HCEC 1CT (cell line): ENCODE results near the gene RHOBTB3.

Experiments
- DNase-seq: peaks from one replicate; pipeline ENCODE4 v3.0.0-alpha.2; 2017

Gene RHOBTB3

GRCh38 chr5:95733107-95733665, 2.0 kb downstream of the RHOBTB3 start:
- DNase-seq = no peak

GRCh38 chr5:95734187-95734586, 3.1 kb downstream of the RHOBTB3 start:
- no peak for DNase-seq

- no peak for DNase-seq
These were observed 3.8 kb downstream of the RHOBTB3 start for GRCh38 chr5:95734906-95735305.

- DNase-seq = no peak
These were observed 4.3 kb downstream of the RHOBTB3 start for GRCh38 chr5:95735406-95735805.

DNA sequence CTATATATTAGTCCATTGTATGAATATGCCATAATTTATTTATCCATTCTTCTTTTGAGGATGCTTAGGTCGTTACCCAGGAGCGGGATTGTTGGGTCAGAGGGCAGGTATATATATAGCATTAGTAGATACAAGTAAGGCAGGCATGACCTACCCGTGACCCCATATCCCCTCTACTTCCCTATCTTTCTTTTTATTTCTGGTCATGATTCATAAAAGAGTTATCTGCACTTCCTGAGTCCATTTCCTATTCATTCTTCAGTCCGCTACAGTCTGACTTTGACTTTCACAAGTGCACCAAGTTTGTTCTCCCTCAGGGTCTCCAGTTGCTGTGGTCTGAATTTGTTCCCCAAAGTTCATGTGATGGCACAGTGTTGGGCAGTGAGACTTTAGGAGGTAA, 6.9 kb downstream of the RHOBTB3 start:
- DNase-seq = no peak

DNA sequence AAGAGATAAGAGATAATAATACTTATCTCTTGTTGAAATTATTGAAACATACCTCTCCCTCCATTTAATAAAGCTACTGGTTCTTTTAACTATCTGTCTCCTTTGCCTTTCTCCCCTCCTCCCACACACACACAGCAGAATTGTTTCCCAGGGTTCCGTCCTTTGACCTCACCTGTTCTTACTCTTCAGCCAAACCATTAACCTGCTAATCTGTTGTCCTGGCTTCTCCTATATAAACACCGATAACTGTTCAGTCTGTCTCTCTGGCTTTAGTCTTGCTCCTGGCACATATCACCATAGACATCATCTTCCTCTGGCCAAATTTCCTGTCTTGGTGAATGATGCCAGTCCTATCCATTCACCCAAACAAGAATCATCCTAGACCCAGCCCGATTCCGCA, 7.7 kb downstream of the RHOBTB3 start:
- no peak for DNase-seq

- DNase-seq = no peak
These were observed 8.7 kb downstream of the RHOBTB3 start for GRCh38 chr5:95739857-95740256.

DNA sequence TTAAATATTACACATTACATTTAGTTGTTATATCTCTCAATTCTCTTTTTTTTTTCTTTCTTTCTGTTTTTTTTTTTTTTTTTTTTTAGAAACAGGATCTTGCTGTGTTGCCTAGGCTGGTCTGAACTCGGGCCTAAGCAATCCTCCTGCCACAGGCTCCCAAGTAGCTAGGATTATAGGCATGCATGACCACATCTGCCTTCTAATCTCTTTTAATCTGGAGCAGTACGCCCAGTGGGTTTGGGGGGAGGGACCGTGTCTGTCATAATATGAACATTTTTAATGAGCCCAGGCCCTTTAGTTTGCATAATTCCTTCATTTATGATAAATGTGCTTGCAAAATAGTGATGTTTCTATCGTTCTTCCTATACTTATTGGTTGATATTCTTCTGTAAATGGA, 10.3 kb downstream of the RHOBTB3 start:
- DNase-seq = no peak

DNA sequence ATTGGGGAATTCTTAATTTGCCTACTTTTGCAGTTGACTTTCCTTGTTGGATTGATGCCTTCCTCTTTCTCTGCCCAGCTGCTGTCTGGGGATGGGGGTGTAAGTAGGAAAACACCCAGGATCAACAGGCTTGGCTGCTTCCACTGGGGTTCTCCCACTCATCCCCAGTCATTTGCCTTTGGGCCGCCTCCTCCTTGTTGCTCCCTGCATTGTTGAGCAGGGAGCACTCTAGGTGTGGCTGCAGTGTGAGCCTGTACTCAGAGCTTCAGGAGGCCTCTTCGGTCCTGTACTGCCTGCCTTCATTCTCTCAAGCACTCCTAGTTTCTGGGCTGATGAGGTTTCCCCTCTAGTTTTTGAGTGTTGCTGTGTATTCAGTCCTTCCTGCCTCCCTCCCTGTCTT, 12.1 kb downstream of the RHOBTB3 start:
- no peak for DNase-seq

GRCh38 chr5:95743877-95744276, 12.7 kb downstream of the RHOBTB3 start:
- DNase-seq = no peak

DNA sequence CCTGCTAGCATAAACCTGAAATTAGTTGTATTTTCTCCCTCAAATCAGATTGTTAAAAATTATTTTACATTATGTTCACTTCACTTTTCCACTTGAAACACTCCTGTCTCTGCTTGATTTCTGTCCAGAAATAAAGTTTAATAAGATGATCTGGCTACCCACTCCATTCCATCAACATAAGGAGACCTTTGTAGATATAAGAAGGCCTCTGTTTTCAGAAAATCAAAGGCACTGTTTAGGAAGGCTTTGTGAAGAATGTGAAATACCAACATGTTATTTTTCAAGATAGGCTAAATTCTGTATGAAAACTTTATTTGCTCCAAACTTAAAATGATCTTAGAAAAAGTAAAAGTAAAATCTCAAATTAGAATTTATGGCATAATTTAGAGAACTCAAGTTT, 15.1 kb downstream of the RHOBTB3 start:
- no peak for DNase-seq

DNA sequence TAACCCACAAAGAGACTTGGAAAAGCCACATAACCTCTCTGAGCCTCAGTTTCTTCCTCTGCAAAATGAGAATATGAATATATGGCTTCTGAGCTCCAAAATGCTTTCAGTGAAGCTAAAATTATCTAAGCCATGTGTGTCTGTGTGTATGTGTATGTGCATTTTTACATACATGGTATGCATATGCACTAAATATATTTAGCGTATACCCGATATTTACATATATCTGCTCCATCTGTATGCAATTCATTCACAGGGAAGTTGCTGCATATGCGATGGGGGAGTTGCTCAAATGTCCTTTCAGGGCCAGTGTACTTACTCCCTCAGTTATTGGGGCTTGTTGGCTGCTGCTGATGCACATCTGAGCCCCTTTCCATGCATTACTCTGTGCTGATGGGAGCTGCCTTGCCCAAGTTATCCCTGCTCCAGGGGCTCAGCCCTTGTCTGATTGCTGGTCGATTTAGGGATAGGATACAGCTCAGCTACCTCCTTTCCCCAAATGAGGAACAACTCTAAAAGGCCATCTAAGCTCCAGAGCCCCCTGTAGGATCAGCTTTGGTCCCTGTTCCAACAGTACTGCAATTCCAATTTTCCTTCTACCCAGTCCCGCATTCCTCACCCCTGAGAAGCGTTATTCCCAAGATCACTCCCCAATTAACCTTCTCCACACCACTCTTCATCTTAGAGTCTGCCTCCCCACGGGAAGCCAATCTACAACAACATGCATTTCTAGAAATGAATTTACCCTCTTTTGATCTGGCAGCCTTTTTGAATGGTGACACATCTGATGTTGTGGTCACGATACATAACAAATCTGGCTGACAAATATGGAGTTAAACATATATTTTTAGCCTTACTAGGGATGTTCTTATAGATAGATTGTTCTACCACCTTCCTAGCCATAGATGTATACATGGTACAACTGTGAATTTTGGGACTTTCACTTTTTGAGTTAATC, 15.9 kb downstream of the RHOBTB3 start:
- no peak for DNase-seq

DNA sequence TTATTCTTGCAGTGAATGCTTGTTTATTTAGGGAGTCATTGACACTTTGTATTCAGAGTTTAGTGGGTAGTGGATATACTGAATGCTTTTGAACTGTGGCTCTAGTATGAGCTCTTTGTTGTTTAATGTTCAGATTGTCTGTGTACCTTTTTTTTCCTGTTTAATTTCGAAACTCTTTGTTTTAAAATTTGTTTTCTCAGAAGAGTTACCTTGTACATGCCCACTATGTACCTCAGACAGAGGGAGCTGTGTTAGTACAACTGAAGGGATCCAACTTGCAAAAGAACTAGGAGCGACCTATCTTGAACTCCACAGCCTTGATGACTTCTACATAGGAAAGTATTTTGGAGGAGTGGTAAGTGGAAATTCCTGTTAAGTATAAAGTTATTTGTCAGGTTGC, 17.0 kb downstream of the RHOBTB3 start:
- DNase-seq = no peak

DNA sequence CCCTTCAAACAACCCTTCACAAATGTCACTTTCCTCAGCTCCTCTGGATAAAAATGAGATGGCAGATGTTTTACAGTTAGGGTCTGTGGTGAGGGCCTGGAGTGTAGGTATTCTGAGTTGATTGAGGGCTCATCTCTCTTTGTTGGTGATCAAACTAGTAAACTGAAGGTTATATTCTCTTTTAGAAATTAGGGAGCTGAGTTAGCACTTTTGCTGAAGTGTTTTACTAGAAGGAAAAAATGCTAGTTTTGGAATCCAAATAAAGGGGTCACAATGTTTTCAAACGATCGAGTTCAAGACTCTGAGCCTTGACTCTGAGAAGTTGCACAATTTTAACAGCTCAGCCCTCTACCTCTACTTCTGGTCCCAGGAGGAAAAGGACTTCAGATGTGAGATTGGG, 23.4 kb downstream of the RHOBTB3 start:
- no peak for DNase-seq

GRCh38 chr5:95759005-95759404, 27.9 kb downstream of the RHOBTB3 start:
- no peak for DNase-seq

DNA sequence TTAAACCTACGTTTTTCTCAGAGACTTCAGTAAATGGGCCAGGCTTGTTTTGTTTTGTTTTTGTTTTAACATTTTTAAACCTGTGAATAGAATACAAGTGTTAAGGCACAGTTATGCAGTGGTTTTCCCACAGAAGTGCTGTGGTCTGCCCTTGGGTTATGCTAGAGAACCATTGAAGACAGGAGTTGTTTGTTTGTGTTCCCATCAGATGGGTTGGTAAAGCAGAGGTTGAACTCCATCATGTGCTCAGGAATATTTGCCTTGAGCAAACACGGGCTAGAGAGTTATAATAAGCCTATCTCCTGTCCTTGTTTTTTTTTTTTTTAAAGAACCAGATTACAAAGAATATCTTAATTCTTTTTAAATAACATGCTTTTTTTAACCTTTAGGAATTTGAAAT, 28.5 kb downstream of the RHOBTB3 start:
- DNase-seq = peak; percentile 48

DNA sequence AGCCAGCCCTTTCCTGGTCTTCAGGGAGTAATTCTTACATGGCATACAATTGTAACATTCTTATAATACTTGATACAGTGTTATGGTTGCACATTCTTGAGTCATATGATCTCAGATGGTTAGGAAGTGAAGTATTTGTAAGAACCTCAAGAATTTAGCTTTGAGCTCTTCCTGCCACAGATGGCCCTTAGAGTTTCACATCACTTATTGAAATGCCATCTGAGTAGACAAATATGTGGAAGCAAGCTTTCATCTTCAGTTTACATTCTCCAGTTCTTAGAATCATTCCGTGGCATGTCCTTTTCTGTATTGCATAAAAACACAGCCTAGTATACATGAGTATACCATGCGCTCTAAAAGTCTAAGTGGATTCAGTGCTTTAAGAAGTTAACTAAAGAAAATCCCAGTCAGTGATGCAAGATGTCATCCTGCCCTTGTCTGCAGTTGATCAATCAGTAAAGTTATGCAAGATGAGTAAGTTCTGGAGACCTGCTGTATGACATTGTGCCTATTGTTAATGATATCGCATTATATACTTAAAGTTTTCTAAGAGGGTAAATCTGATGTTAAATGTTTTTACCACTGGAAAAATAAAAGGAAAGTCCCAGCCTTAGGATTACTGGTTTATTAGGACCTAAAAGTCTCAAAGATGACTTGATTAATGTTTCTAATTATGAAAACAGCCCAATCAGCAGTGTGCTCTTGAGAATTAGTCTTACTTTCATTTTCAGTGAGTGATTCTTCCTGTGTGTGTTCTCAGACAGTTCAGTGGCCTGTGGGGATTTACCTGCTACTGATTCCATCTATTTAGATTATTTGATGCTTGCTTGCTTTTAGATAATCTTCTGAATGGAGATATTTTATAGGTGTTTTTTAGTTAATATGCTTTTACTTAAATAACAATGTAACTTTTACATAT, 29.4 kb downstream of the RHOBTB3 start:
- DNase-seq = peak; percentile 100

DNA sequence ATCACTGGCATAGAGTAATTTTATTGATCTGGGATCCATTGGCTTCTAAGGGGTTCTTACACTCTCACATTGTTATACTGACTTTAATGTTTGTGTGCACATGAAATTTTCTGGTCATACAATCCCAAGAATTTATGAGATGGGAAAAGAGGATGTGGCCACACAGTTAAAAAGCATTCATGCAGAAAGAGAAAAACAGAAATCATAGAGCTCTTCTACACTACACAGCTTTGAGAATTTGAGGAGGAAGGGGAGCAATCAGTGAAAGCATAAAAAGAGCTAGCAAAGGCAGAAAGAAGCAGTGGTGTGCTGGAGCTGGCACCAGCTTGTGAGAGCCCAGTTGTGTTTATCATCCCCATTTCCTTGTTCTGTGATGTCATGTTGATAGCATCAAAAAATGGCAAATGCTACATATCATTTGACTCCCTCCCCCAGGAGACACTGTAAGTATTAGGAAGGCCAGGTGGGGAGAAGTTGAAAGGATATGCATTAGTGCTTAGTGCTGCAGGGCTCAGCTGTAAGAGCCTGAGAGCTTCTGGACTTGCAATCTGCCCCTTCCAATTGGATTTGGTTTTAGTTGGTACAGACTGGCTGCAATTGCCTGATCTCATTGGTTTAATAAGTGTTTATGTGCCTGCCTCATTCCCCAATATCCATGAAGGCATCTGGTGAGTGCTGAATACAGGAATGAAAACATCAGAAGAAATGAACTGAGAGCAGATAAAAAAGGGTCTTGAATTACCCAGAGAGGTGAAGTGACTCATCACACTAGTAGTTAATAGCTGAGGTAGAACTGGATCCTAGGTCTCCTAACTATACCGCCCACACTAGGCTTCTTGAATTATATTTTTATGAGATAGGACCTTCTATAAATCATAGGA, 30.9 kb downstream of the RHOBTB3 start:
- peak; percentile 45 for DNase-seq

DNA sequence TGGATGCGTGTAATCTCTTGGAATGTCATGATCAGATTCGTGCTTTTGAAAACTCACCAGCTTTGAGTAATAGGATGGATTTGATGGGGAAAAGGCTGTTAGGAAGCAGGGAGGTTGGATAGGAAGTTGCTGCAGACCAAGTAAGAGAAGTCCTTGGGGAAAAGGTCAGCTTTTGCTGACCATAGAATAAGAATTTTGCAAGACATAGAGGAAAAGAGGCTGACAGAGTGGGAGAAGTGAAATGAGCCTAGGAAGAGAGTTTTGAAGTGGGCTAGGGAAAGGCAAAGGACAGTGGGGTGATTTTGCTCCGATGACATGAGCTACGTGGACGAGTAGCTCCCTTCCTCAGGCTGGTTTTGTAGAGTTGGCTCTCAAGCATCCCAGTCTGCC, 31.5 kb downstream of the RHOBTB3 start:
- DNase-seq = no peak

DNA sequence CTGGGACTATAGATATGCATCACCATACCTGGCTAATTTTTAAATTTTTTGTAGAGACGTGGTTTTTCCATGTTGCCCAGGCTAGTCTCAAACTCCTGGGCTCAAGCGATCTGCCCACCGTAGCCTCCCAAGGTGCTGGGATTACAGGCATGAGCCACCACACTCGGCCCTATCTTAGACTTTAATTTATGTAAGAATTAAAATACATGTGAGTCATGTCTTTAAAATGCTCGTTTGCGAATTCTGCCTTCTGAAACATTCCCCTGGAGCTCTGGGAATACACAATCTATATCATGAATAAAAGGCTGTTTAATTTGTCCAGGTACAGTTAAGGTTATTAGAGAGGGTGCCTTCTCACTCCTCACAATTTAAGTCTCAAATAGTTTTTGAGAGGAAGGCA, 32.8 kb downstream of the RHOBTB3 start:
- no peak for DNase-seq

DNA sequence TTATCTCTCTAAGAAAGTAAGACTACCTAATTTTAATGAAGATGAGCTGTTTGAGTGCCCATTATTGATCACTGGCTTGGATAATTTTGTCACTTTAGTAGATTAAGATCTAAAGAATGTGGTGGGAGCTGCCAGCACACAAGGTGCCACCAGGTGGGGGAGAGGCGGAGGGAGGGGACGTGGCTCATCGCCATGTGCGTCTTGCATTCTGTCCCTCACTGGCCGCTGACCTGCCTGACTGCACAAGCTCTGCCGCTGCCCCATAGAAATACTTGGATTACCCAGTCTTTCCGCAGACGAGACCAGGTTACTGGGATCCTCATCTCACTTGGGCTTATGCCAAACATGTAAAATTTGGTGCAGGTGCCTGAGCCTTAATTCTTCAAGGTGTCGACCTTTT, 37.6 kb downstream of the RHOBTB3 start:
- no peak for DNase-seq
